HG03460 (cell line): ENCODE measurements around the gene CHKA.

Experiments used
- ATAC-seq: cut with Tn5 transposase; IDR thresholded peaks from one replicate; pipeline ENCODE4 v1.9.1; 2021; ENCODE audit not compliant: unreplicated experiment

Gene CHKA

GRCh38 chr11:68048681-68049508 lies 72.3 kb downstream of the CHKA start:
- ATAC-seq = no peak

GRCh38 chr11:68047437-68048290 lies 73.5 kb downstream of the CHKA start:
- ATAC-seq = no peak

GRCh38 chr11:68044898-68045351 lies 76.3 kb downstream of the CHKA start:
- ATAC-seq = no peak

DNA sequence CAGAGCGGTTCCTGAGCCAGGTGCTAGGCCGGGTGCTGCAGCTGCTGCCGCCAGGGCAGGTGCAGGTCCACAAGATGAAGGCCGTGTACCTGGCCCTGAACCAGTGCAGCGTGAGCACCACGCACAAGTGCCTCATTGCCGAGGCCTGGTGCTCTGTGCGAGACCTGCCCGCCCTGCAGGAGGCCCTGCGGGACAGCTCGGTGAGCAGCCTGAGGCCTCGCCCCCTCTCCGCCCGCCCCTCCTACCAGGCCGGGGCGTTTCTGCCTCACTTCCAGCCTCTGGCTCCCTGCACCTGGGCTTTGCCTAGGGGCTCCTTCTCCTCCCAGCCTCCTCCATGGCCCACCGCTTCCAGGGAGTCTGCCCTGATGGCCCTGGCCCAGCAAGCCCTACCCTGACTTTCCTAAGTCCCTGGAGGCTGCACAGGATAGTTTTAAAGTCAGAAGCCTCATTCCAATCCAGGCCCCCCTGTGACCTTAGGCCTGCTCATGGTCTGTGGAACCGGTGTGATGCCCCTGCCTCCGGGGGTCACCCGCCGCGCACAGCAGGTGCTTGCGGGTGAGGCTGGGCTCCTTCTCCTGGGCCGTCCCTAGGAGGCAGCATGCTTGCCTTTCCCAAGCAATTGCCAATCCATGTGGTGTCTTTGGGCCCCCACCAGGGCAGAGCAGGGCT lies 76.9 kb downstream of the CHKA start:
- ATAC-seq = no peak

- ATAC-seq = no peak
Measured at GRCh38 chr11:68043349-68044144, 77.6 kb downstream of the CHKA start.

GRCh38 chr11:68043029-68043348 lies 78.2 kb downstream of the CHKA start:
- ATAC-seq = no peak

DNA sequence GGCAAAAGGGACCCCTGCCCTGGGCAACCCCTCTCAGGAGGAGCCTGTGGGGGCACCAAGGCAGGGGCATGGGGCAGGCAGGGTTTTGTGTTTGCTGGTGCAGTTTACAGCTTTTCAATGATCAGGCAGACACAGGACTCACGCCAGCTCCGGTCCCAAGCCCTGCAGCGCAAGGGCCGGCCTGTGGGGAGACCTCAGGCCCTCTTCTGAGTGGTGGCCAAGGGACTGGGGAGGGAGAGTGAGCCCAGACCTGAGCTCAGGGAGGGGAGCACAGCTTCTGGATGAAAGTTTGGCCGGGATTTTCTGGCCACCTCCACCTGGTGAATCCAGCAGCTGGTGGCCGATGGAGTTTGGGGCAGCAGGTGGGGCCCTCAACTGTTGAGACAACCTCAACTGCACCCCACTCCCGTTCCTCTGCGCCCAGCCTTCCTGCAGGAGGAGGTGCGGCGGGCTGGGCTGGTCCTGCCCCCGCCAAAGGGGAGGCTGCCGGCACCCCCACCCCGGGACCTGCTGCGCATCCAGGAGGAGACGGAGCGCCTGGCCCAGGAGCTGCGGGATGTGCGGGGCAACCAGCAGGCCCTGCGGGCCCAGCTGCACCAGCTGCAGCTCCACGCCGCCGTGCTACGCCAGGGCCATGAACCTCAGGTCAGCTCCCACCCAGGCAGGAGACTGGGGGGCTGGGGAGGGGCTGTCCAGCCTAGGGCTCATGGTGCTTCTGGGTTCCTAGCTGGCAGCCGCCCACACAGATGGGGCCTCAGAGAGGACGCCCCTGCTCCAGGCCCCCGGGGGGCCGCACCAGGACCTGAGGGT lies 78.8 kb downstream of the CHKA start:
- ATAC-seq = no peak

DNA sequence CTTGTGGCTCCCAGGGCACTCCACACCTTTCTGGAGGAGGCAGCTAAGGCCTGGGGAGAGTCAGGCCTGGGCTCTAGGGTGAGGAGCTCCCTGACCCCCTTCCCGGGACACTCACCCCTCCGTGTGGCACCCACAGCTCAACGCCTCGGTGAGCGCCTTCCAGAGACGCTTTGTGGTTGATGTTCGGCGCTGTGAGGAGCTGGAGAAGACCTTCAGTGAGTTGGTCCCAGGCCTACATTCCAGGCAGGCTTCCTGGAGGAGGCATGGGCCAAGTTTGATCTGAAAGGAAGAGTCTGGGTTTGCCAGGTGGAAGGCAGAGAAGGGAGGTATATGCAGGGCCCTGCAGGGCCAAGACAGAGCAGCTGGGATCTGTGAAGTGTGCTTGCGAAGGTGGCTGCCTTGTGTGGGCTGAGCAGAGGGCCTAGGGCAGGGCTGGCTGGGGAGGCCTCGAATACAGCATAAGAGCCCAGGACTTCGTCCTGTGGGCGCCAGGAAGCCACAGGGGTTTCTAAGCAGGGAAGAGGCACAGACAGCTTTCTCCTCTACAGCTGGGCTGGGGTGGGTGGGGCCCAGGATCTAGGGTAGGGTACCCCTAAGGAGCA lies 79.5 kb downstream of the CHKA start:
- ATAC-seq = no peak

GRCh38 chr11:68040957-68041591 lies 80.1 kb downstream of the CHKA start:
- no peak for ATAC-seq

DNA sequence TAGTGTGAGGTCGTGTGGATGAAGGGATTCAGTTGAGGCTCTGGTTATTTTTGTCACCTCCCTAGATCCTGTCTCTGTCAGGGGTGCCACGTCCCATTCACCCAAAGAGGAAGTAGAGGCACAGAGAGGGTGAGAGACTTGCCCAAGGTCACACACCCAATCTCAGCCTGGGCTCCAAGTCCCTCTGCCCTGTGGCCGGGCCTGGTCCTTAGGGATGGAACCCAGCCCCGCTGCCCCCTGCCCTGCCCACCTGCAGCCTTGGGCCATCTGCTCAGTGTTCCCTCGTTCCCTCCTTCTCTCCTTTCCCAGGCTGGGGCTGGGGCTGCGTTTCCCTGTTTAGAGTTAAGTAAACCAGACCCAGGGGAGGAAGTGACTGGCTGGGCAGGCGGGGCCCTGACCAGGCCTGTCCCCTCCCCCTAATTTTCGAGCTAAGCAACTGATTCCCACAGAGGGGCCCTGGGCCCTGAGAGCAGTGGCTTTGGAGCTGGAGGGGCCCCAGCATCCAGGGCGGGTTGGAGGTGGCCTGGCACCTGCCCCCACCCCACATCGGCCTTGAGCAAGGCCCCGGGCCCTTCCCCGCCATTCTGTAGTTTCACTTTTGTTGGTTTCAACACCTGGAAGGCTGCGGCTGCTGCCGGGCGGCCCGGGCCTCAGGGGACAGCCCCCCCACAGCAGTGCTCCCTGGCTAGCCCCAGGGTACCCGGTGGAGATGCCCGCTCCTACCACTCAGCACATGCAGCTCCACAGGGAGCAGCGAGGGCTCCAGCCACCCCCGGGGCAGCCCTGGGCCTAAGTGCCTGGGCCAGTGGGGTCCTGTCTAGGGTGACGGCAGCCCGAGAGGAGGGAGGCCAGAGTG lies 80.9 kb downstream of the CHKA start:
- peak; percentile 51 for ATAC-seq

- ATAC-seq = no peak
Measured at GRCh38 chr11:68039526-68040086, 81.6 kb downstream of the CHKA start.

- peak; percentile 41 for ATAC-seq
Measured at GRCh38 chr11:68038718-68039525, 82.3 kb downstream of the CHKA start, which contains the start of gene TCIRG1. Gene TCIRG1, plus strand, starts transcription at chr11:68039025. Its CDS starts 2,247 bp downstream, at chr11:68041272.

- no peak for ATAC-seq
Measured at GRCh38 chr11:68038226-68038717, 82.9 kb downstream of the CHKA start.

GRCh38 chr11:68037411-68038225 lies 83.6 kb downstream of the CHKA start:
- no peak for ATAC-seq

DNA sequence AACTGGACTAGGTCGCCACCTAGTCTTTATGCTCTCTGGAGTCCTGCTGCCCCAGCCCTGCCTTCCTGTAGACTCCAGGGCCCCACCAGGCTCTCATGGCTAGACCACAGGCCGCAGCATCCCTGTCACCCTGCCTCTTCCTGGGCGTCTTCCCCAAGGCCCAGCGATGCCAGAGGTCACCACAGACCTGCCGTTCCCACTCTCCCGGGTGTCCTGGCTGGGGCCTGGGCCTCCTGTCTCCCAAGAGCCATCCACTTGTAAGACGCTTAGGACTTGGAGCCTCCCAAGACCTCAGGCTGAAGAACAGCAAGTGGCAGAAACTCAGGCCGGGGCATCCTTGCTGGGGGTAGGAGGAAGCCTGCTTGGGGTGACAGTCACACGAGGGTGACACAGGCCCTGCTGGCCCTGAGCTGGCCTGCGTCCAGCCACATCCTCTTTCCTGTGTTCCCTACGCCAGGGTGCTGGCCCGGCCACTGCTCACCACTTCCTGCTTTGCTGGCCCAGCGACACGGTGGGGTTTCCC lies 84.4 kb downstream of the CHKA start:
- no peak for ATAC-seq
